Suppressor macrophage (primary cell): ENCODE results near the gene PROSER2.
"Not testable (repeated sequence)": the region's sequence is repeated elsewhere in the genome, so short reads cannot be mapped to it uniquely, and the experiment has no call there.

Experiments
- DNase-seq, 4 experiments: peaks; one replicate each; pipeline ENCODE4 v3.0.0-alpha.2; 2020 to 2022

Gene PROSER2

DNA sequence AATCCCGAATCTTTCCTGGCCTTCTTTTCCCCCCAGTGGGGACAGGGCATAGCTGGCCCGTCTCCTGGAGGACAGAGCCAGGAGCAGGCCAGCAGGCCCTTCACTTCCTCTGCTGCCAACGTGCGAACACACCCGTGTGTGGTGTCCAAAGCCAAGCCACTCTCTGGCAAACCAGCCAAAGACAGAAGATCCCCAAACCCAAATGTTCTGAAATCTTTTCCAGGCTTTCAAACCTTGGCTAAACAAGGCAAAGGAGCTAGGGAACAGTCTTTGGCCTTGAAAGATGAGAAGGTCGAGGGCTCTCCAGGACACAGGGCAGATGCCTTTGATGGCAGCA, 63.0 kb downstream of the PROSER2 start:
- no peak for DNase-seq

DNA sequence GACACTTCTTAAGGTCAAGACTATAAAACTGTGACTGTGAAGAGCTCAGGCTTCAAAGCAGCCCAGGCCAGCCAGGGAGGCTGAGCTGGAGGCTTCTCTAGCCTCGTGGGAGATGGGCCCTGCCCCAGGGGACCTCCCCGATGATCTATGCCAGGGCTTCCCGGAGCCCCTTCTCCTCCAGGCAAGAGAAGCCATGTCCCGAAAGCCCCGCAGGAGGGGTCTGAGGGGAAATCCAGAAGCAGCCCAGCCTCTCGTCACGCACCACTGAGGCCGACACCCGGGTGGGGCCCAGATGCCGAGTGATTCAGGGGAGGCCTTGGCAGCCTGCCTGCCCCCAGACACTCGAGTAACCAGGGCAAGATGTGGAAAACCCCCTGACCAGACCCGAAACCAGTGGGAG, 63.7 kb downstream of the PROSER2 start:
- no peak for DNase-seq

DNA sequence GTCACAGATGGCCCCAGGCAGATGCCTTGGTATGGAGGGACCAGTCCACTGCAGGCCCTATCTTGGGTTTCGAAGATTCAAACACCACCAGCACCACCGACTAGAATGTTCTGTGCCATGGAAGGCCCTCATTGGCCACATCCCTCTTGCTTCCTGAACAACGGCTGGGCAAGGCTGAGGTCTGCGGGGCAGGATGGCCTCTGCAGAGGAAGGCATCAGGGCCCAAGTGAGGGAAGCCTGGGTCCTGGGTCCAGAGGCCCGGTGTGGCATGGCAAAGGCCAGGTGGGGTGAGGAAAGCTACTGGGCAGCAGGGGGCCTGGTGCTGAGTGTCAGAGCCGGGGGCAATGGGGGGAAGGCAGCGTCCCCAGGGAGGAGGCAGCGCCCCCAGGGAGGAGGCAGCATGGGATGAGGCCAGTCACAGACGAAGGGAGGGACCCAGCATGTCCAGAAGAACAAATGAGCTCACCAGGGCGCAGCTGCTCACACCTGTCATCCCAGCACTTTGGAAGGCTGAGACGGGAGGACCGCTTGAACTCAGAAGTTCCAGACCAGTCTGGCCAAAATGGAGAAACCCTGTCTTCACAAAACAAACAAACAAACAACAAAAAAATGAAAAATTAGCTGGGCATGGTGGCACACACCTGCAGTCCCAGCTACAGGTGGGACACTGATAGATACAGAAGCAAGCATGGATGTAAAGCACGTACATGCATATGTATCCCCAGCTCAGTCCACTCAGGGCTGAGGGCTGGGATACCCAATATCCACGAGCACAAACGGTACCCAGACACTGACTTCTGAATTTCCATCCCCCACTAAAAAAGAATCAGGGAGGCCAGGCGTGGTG, 64.4 kb downstream of the PROSER2 start:
- DNase-seq = no peak

DNA sequence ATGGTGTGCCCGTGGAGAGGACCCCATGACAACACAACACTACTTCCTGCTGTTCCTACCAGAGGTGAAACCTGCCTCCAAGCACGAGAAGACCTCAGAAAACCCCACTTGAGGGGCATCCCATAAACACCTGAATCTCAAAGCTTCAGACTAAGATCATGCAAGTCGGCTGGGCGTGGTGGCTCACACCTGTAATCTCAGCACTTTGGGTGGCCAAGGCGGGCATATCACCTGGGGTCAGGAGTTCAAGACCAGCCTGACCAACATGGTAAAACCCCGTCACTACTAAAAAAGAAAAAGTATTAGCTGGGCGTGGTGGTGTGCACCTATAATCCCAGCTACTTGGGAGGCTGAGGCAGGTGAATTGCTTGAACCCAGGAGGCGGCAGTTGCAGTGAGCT, 66.1 kb downstream of the PROSER2 start:
- DNase-seq = not testable (repeated sequence)

DNA sequence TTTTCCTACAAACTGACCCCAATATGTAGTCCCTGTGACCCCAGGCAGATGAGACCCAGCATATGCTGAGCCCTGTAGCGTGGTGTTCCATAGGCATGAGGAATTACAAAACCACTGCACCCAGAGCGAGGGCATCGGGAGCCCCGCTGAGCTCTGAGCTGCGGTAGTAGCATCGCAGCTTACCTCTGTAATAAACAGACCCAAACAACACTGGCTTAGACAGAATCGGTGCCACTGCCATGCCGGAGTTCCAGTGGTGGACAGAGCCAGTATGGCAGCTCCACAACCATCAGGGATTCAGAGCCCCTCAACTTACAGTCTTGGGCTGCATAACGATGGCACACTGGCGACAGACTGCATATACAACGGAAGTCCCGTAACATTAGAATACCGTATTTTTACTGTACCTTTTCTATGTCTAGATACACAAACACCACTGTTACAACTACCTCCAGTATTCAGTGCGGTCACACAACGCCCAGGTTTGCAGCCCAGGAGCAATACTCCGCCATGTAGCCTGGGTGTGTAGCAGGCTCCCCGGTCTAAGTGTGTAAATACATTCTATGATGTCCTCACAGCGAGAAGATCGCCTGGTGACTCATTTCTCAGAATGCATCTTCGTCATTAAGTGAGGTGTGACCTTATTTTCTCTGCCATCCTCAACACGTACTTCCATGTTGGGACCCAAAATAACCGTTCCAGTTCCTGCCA, 68.8 kb downstream of the PROSER2 start:
- no peak for DNase-seq

DNA sequence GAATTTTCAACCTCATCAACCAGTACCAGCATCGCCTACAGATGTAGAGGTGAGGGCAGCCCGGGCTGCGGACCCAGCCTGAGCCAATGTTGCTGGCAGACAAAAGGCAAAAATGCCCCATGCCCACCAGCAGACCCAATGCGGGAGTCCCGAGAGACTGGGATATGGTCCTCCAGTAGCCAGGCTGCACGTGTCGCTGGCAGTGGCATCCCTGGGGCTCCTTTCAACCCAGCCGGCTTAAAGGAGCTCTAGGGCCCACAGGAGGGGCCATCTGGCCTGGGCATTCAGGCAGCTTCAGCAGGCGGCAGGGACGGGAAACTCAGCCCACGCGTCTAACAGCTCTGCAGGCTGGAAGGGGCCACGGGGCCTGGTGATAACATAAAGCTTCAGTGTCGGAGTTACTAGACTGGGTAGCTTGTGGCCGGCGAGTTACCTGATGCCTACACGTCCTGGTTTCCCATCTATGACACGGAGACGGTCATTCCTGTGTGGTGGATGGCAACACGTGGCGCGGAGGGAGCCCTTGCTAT, 70.7 kb downstream of the PROSER2 start:
- no peak for DNase-seq

DNA sequence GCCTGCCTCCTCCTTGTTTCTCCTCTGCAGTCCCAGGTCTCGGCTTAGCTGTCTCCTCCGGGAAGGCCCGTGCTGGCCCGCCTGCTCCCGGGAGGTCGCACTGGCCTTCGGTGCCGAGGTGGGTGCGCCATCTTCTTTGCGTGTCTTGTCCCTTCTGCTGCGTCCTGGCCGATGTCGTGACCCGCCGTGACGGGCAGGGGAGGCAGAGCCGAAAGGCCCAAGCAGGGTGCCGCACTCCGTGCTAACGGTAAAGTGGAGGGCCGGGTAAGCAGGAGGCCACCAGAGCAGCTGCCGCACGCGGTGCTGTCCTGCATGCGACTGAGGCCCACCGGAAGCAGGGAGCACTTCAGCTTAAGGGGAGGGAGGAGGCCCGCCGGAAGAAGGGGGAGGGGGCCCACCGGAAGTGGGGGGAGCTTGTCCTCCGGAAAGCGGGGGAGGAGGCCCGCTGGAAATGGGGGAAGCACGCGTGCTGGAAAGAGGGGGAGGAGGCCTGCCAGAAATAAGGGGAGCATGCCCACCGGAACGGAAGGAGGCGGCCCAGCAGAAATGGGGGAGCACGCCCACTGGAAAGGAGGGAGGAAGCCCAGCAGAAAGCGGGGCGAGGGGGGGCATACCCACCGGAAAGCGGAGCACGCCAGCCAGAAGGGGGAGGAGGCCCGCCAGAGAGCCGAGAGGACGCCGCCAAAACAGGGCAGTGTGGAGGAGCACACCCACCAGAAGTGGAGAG, 71.4 kb downstream of the PROSER2 start:
- no peak for DNase-seq

DNA sequence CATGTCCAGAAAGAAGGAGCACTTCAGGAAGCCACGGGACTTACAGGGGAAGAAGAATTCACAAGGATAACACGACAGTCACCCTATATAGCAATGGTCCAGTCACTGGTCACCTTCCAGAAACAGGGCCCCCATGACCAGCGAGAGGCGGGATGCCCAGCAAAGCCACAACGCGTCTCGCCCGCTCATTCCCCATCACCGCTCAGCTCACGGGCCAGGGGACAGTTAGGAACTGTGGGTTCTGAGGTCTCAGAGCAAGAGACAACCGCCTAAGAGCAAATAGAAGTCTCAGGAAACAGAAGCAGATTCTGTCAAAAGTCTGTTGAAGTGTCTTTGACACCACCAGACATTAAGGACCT, 71.9 kb downstream of the PROSER2 start:
- DNase-seq = no peak

DNA sequence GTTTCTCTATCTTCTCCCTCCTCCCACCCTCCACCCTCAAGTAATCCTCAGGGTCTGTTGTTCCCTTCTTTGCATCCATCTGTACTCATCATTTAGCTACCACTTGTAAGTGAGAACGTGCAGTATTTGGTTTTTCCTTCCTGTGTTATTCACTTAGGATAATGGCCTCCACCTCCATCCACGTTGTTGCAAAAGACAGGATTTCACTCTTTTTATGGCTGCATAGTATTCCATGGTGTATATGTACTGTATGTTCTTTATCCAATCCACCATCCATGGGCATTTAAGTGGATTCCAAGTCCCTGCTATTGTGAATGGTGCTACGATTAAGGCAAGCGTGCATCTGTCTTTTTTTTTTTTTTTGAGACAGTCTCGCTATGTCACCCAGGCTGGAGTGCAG, 72.4 kb downstream of the PROSER2 start:
- DNase-seq = no peak

DNA sequence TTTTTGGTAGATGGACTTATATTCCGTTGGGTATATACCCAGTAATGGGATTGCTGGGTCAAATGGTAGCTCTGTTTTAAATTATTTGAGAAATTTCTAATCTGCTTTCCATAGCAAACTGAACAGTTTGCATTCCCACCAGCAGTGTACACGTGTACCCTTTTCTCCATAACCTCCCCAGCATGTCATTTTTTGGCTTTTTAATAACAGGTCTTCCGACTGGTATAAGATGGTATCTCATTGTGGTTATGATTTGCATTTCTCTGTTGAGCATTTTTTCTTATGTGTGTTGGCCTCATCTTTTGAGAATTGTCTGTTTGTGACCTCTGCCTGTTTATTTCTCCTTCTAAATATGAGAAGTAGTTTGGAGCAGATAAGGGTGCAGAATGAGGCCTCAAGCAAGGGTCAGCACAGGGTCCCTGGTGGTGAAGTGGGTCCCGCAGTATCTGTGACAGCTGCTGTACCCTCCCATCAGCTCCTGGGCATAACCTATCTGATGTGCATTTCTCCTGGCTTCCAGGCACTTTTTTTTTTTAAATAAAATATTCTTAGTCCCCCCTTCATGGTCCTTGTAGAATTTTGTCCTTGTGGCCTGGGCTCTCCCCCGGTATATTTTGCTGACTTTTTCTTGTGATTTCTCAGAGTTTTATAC, 73.5 kb downstream of the PROSER2 start:
- no peak for DNase-seq

DNA sequence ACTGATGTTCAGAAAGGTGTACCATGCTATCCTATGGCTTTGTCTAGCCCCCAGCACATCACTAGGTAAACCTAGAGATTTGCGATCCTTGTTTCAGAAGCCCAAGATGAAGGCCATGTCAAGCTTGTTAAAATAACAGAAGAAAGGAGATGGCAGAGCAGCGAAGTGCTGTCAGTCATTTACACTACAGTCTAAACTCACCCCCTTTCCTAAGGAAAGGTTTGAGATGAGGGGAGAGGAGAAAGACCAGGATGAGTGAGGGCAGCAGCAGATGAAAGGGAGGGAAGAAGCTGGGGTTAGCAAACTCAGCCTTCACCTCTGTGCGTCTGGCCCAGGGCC, 74.8 kb downstream of the PROSER2 start:
- DNase-seq = no peak

DNA sequence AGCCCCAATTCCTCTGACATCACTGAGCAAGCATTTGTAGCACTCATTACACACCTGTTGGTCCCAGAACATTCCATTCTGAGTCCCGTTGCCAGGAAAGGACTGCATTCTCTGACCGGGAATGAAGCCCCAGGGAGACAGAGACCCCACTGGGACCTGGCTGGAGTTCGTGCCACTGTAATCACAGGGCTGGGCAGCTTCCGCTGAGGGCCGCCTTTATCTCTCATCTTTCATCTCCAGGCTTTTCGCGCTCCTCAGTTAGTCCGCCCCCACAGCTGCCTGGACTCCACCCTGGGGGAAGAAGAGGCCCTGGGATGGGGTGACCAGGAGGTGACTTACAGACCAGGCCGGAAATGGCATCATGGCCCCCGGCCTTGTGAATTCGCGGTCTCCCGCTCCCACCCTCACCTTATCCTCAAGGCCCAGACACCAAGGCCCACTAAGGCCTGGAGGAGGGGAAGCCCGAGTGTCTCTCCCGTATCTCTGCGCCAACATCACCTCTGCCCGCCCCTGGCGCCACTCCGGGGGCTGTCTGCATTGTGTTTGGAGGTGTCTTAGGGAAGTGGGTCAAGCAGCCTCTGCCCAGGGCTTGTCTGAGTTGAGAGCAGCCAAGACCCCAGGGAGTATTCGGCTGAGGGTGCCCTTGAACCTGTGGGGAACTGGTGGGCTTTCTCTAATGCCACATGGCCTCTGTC, 75.4 kb downstream of the PROSER2 start:
- DNase-seq = no peak

DNA sequence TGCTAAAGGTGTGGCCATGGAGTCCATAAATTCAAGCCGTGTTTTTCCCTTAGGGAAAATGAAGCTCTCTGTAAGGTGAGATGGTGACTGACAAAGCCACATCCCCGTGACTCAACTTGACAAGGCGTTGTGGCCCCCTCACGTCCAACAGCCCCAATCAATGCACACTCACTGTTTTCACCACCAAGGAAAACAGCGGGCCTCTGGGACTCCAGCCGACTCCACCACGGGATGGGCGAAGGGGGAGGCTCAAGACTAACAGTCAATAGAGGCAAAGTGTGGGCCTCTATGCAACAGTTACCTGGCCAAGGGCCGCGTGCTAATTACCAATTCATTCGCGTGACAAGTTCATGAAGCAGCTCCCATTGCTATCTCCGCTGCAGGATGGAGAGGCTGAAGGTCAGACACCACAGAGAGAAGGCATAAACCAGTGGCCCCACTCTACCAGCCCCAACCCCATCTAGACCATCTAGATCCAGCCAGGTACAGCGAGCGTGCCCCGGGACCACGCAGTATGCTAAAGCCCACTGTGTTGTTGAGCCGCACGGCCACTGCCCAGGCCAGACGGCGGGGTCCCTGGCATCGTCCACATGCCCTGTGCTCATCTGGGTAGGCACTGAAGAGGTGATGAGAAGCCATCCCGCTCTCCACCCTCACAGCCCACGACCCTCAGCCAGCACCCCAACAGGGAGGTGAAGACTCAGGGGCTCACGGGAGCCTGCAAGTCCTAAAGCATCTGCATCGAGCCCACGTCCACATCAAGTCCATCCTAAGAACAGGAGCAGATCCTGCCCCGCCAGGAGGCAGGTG, 76.1 kb downstream of the PROSER2 start:
- no peak for DNase-seq

DNA sequence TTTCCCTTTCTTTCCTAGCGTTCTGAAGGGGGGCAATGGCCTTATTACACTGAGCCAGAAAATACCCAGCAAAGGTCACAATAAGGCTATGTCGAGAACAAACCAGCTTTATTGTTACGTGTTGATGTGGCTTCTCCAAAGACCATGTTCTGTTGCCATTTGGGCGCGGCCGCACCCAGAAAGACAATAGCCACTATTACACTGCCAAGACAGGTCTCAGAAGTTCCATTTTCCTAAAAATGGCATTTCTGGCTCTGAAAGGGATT, 77.8 kb downstream of the PROSER2 start:
- DNase-seq = no peak

DNA sequence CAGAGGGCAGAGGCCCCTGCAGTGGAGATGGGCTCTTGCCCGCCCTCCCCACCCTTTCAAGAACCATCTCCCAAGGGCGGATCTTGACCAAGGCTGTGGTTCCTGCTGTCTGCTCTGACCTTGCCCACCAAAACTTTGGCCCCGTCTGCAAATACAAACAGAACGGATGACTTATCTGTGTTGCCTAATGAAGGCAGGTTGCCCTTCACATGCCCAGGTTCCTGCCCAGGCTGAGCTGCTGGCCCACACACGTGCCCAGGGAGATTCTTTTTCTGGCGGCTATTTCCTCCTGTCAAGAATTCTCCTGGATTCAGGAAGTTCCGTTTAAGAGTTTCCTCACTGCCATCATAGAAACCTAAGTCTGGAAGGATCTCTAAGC, 78.3 kb downstream of the PROSER2 start:
- DNase-seq = peak in 1 of 4 experiments; percentile 9

DNA sequence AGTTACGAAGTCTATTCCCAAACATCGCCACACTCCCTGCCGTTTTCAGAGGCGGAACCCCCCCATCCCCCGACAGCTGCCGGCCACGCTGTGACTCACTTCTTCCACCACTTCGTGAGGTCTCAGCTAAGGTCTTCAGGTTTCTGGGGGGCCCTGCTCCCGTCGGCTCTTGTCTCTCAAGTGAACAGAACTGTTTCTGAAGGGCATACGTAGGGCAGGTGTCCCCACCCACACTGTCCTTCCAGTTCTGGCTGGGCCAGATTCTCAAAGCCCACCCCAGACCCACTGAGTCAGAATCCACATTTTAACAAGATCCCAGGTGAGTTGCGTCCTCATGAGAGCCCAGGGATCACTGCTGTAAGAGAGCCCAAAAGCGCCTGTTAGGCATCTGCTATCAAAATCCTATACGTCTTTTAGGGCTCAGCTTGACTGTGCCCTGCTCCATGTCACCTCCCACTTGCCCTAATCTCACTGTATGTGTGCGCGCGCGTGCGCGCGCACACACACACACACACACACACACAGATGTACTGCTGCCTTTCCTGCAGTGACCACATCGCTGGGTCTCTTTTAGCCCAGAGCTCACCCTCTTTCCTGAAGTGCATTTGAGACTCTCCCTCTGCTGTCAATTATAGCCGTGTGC, 78.8 kb downstream of the PROSER2 start:
- no peak for DNase-seq

DNA sequence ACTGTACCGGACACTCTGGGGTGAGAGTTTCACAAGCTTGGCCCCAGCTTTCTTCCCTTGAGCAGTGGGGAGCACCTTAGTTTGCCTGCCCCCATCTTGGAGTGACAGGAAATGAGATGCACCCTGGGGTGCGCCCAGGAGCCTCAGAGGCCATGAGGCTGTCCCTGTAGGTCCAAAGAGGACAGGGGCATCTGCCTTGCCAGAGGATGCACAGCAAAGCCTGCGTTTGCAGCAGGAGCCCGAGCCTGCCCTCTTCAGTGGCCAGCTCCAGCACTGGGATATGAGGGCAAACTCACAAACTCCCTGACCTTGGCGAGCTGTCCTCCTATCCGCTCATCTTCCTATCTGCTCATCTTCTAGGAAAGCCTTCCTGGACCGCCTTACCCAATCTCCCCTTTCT, 79.5 kb downstream of the PROSER2 start:
- DNase-seq = no peak

DNA sequence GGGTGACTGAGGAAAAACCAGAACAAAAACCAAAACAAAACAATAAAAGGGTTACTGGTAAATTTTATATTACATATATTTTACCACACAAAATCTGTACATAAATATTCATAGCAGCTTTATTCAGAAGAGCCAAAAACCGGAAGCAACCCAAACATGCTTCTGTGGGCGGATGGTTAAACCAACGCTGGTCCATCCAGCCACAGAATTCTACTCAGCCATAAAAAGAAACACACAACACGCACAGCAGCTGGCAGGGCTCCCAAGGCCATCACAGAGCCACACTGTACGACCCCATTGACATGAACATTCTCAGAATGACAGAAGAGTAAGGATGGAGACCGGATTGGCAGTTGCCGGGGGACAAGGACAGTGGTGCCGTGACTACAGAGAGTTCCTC, 83.6 kb downstream of the PROSER2 start:
- peak in 2 of 4 experiments; percentile 3 to 6 for DNase-seq

DNA sequence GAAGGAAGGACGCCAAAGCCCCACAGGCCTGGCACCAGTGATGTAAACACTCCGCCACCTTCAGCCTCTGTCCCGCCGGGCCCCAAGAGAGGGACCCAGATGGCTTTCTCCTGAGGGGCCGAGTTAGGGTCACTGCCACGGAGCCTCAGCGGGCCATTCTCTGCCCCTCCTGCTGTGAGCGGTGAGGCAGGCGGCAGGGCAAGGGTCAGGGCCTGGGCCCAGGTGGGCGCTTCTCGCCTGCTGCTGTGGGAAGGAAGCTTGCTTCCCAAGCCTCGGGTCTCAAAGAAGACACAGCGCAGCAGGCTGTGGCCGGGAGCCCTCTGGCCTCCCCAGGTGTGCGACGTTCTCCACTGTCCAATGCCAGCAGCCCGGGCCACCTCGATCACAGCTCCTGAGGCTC, 84.8 kb downstream of the PROSER2 start:
- no peak for DNase-seq

DNA sequence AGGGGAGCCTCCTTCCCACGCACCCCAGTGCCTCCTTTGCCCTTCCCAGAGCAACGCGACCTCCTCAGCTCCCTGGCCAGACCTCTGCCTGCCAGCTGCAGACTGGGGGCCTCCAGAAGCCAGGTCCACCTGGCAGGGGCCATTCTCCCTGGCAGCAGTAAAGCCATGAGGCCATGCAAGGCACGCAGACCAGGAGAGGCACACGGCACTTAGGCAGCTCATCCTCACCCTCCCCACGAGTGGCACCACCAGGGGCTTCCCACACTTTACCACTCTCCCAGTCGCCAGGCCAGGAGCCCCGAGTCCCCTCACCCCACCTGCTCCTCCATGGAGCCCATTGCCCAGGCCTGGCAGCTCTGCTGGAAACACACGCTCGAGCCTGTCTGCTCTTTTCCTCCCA, 85.4 kb downstream of the PROSER2 start:
- DNase-seq = no peak

DNA sequence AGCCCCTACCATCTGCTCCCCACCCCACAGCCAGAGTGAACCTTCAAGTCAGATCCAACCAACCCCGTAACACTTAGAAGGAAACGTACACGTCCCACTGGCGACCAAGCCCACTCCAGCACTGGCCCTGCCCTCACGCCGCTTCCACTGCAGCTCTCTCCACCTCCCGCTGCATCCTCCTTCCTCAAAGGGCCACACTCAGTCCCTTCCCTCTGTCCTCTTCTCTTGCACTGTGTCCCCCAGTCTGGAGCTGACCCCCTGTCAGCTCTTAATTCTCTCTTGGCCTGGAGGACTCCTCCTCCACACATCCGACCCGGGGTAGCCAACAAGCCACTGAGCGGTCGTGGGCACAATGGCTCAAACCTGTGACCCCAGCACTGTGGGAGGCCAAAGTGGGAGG, 85.8 kb downstream of the PROSER2 start:
- no peak for DNase-seq
